Activated CD8-positive, alpha-beta memory T cell treated with anti-CD3 and anti-CD28 coated beads, Interleukin-2, amount 50 U/mL, for 1 hour (primary cell): ENCODE measurements around the gene HS6ST1.

Experiments
- DNase-seq: peaks from one replicate; pipeline ENCODE4 v3.0.0-alpha.2; 2020; ENCODE audit errors: extremely low read depth

The HS6ST1 gene

GRCh38 chr2:128318776-128319464 is at the start of gene HS6ST1:
Gene HS6ST1 (minus strand): TSS chr2:128318868. CDS start chr2:128318563, 305 bp downstream.
- peak; percentile 55 for DNase-seq

GRCh38 chr2:128367601-128368359 is 49.1 kb upstream of the HS6ST1 start:
- no peak for DNase-seq

GRCh38 chr2:128366713-128367511 is 48.2 kb upstream of the HS6ST1 start:
- no peak for DNase-seq

GRCh38 chr2:128365217-128365905 is 46.7 kb upstream of the HS6ST1 start:
- DNase-seq, result no peak

GRCh38 chr2:128364441-128364911 is 45.8 kb upstream of the HS6ST1 start:
- no peak for DNase-seq

GRCh38 chr2:128363934-128364361 is 45.3 kb upstream of the HS6ST1 start:
- DNase-seq, result no peak

- no peak for DNase-seq
Observed at GRCh38 chr2:128362889-128363228, 44.2 kb upstream of the HS6ST1 start.

GRCh38 chr2:128362176-128362888 is 43.7 kb upstream of the HS6ST1 start:
- DNase-seq, result no peak

- DNase-seq, result no peak
Observed at GRCh38 chr2:128361376-128362131, 42.9 kb upstream of the HS6ST1 start.

GRCh38 chr2:128360711-128361110 is 42.0 kb upstream of the HS6ST1 start:
- DNase-seq, result no peak

GRCh38 chr2:128359841-128360240 is 41.2 kb upstream of the HS6ST1 start:
- DNase-seq, result no peak

GRCh38 chr2:128358941-128359731 is 40.5 kb upstream of the HS6ST1 start:
- DNase-seq, result no peak

- no peak for DNase-seq
Observed at GRCh38 chr2:128357506-128358370, 39.1 kb upstream of the HS6ST1 start.

- DNase-seq, result no peak
Observed at GRCh38 chr2:128356127-128356526, 37.5 kb upstream of the HS6ST1 start.

GRCh38 chr2:128354726-128355470 is 36.2 kb upstream of the HS6ST1 start:
- no peak for DNase-seq

- DNase-seq, result no peak
Observed at GRCh38 chr2:128354161-128354560, 35.5 kb upstream of the HS6ST1 start.

GRCh38 chr2:128350736-128351135 is 32.1 kb upstream of the HS6ST1 start:
- no peak for DNase-seq

- DNase-seq, result no peak
Observed at GRCh38 chr2:128348701-128349100, 30.0 kb upstream of the HS6ST1 start.
